Measurements from ENCODE around the gene RTP4. TPM values are rescaled to one million over a fixed set of nuclear protein-coding genes. Genes with fewer than 3 reads are reported as not detected.

The RTP4 gene
- total RNA-seq, 1 donor = 4.0 TPM

DNA sequence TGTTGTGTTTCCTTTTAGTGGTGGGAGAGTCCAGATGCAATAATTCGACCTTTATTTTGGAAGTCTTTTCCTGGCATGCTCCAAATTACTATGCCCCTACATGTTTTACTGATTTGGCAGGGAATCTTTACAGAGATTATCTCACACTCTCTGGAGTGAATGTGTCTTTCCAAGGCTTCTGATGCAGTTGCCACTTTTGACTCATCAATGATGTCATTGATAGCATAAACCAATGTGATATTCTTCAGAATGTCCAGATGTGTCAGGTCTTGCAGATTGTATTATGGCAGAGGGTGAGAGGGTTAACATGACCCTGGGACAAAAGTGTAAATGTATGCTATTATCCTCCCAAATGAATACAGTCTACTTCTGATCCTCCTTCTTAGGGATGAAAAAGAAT lies 9.7 kb downstream of the RTP4 start:
- H3K4me1 ChIP-seq (ENCODE audit: insufficient read depth, low read length) = no peaks in the 10 kb centered on the region
- H3K27ac ChIP-seq (ENCODE audit: low read depth, low read length) = no peak overlapping the region
- no peaks in the 10 kb centered on the region for H3K9me3 ChIP-seq (ENCODE audit: low read depth, low read length)
- no peak for DNase-seq (ENCODE audit: insufficient read length, low spot score, missing footprints)
- H3K36me3 ChIP-seq (ENCODE audit: insufficient read depth, low read length) = no peaks in the 10 kb centered on the region
- H3K4me2 ChIP-seq (ENCODE audit: insufficient read depth, low read length) = no peak overlapping the region
- TF ChIP-seq, protein P1, sequence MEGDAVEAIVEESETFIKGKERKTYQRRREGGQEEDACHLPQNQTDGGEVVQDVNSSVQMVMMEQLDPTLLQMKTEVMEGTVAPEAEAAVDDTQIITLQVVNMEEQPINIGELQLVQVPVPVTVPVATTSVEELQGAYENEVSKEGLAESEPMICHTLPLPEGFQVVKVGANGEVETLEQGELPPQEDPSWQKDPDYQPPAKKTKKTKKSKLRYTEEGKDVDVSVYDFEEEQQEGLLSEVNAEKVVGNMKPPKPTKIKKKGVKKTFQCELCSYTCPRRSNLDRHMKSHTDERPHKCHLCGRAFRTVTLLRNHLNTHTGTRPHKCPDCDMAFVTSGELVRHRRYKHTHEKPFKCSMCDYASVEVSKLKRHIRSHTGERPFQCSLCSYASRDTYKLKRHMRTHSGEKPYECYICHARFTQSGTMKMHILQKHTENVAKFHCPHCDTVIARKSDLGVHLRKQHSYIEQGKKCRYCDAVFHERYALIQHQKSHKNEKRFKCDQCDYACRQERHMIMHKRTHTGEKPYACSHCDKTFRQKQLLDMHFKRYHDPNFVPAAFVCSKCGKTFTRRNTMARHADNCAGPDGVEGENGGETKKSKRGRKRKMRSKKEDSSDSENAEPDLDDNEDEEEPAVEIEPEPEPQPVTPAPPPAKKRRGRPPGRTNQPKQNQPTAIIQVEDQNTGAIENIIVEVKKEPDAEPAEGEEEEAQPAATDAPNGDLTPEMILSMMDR (IDR thresholded peaks at IDR 0.05; ENCODE audit: extremely low read depth, low read depth, low read length) = no peak
- H4K20me1 ChIP-seq (ENCODE audit: insufficient read depth, low read length) = no peaks in the 10 kb centered on the region
- H3K4me3 ChIP-seq (ENCODE audit: insufficient read depth, low read length) = no peak overlapping the region
- H3K27me3 ChIP-seq (ENCODE audit: insufficient read depth, low read length) = no peaks in the 10 kb centered on the region
- H2AFZ ChIP-seq (ENCODE audit: low read length) = no peak overlapping the region
- H3K79me2 ChIP-seq (ENCODE audit: insufficient read depth, low read length) = no peaks in the 10 kb centered on the region

DNA sequence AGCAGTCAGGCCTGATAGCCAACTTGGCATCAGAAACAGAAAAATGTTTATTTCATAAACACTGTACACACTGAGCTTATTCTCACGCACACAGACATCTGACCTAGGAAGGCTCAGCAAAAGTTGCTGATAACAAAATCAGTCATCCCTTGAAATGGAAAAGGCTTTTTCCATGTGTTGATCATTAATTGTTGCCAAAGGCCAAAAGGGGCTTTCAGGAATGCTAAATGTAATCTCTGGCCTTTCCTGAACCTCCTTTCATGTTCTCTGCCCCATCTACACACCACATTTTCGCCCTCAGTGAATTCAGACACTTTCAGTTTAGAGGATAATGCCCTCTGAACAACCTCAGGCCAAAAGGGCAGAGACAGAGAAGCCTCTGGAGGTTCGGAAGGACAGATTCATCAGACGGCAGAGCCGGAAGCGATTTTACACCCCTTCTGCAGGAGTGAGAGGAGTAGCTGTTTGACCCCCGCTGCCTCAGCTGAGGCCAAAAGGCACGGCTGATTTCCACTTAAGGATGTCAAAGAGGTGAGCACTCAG lies 14.5 kb downstream of the RTP4 start:
- TF ChIP-seq, protein P1 (IDR thresholded peaks at IDR 0.05; ENCODE audit: extremely low read depth, low read depth, low read length) = no peak
- no peak for DNase-seq (ENCODE audit: insufficient read length, low spot score, missing footprints)

DNA sequence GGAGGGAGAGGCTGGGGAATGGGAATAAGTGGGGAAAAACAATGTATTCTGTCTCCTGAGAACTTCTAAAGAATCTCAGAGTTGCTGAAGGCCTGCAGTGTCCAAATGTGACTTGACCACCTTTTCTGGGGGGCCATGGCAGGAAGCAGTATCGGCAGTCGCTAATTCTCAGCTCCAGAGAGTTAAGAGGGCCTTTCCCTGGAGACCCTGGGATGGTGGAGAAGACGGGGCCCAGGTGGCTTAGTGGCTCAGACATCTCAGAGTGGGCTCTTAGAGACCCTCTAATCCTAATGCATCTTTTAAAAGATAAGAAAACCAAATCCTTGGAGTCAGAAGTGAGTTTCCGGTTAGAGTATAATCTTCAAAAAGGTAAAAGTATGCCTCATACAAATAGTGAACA lies 15.1 kb downstream of the RTP4 start:
- Histone ChIP-seq H4K20me1 (ENCODE audit: insufficient read depth, low read length) (no peaks in the 10 kb centered on the region), H3K36me3 (ENCODE audit: insufficient read depth, low read length) (no peaks in the 10 kb centered on the region), H2AFZ (ENCODE audit: low read length) (no peak overlapping the region), H3K9me3 (ENCODE audit: low read depth, low read length) (no peaks in the 10 kb centered on the region), H3K79me2 (ENCODE audit: insufficient read depth, low read length) (no peaks in the 10 kb centered on the region), H3K27me3 (ENCODE audit: insufficient read depth, low read length) (no peaks in the 10 kb centered on the region), H3K4me1 (ENCODE audit: insufficient read depth, low read length) (no peaks in the 10 kb centered on the region), H3K4me3 (ENCODE audit: insufficient read depth, low read length) (no peak overlapping the region), H3K4me2 (ENCODE audit: insufficient read depth, low read length) (no peak overlapping the region), H3K27ac (ENCODE audit: low read depth, low read length) (no peak overlapping the region)
- TF ChIP-seq, protein P1 (IDR thresholded peaks at IDR 0.05; ENCODE audit: extremely low read depth, low read depth, low read length) = no peak
- DNase-seq (ENCODE audit: insufficient read length, low spot score, missing footprints) = no peak

More for the DNA sequence above, 14.5 kb downstream of the RTP4 start:
- Histone ChIP-seq H4K20me1 (ENCODE audit: insufficient read depth, low read length) (no peaks in the 10 kb centered on the region), H3K27ac (ENCODE audit: low read depth, low read length) (no peak overlapping the region), H3K27me3 (ENCODE audit: insufficient read depth, low read length) (no peaks in the 10 kb centered on the region), H3K79me2 (ENCODE audit: insufficient read depth, low read length) (no peaks in the 10 kb centered on the region), H3K4me3 (ENCODE audit: insufficient read depth, low read length) (no peak overlapping the region), H3K4me2 (ENCODE audit: insufficient read depth, low read length) (no peak overlapping the region), H3K4me1 (ENCODE audit: insufficient read depth, low read length) (no peaks in the 10 kb centered on the region), H3K36me3 (ENCODE audit: insufficient read depth, low read length) (no peaks in the 10 kb centered on the region), H2AFZ (ENCODE audit: low read length) (no peak overlapping the region), H3K9me3 (ENCODE audit: low read depth, low read length) (no peaks in the 10 kb centered on the region)

DNA sequence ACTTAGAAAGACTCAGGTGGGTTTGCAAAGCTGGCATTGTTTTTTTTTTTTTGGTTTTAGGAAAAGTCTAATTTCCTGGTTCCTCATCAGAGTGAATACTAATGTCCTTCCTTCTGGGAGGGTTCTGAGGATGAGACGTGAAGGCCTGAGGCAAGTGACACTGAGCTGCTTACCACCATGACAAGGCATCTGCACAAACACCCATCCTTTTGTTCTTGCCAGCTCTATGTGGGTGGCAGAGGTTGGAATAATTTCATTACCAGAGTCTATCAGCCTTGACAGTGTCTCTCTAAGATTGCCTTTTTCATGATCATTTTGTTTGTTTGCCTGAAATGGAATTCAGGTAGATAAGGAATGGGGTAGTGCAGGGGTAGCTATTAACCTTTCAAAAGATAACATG lies 17.1 kb downstream of the RTP4 start:
- Histone ChIP-seq H2AFZ (ENCODE audit: low read length) (no peak overlapping the region), H3K27ac (ENCODE audit: low read depth, low read length) (no peak overlapping the region), H3K4me3 (ENCODE audit: insufficient read depth, low read length) (no peak overlapping the region), H3K79me2 (ENCODE audit: insufficient read depth, low read length) (no peaks in the 10 kb centered on the region), H3K4me1 (ENCODE audit: insufficient read depth, low read length) (no peaks in the 10 kb centered on the region), H3K27me3 (ENCODE audit: insufficient read depth, low read length) (no peaks in the 10 kb centered on the region), H3K36me3 (ENCODE audit: insufficient read depth, low read length) (no peaks in the 10 kb centered on the region), H3K4me2 (ENCODE audit: insufficient read depth, low read length) (no peak overlapping the region), H4K20me1 (ENCODE audit: insufficient read depth, low read length) (no peaks in the 10 kb centered on the region), H3K9me3 (ENCODE audit: low read depth, low read length) (no peaks in the 10 kb centered on the region)
- TF ChIP-seq, protein P1 (IDR thresholded peaks at IDR 0.05; ENCODE audit: extremely low read depth, low read depth, low read length) = no peak
- DNase-seq (ENCODE audit: insufficient read length, low spot score, missing footprints) = no peak
